ENCODE measurements around the gene HSPBP1. TPM values are rescaled to one million over a fixed set of nuclear protein-coding genes. Genes with fewer than 3 reads are reported as not detected.

HSPBP1 gene
- total RNA-seq, 1 donor from 2014 or later, result 15.0 TPM

- H2AFZ ChIP-seq (replicated peaks), result no peak overlapping the region
- H3K4me3 Mint-ChIP-seq, result no peak overlapping the region
These were observed 41.9 kb downstream of the HSPBP1 start for GRCh38 chr19:55238030-55238429.

GRCh38 chr19:55232986-55233385 lies 46.9 kb downstream of the HSPBP1 start:
- Histone ChIP-seq H3K4me1 (no peaks in the 10 kb centered on the region), H4K20me1 (ENCODE audit: low read depth) (peaks cover 8% of the 10 kb centered on the region), H3K9ac (no peak overlapping the region), H3K4me3 (no peak overlapping the region), H3K9me3 (ENCODE audit: low read depth) (no peaks in the 10 kb centered on the region), H3K79me2 (ENCODE audit: low read depth) (no peaks in the 10 kb centered on the region), H3K27me3 (no peaks in the 10 kb centered on the region), H3K27ac (no peak overlapping the region), H3K4me2 (no peak overlapping the region), H3F3A (ENCODE audit: low read depth) (no peaks in the 10 kb centered on the region), H2AFZ (replicated peaks) (no peak overlapping the region), H3K36me3 (no peaks in the 10 kb centered on the region)
- TF ChIP-seq EZH2phosphoT487 (IDR thresholded peaks at IDR 0.05) (no peak), EZH2 (IDR thresholded peaks at IDR 0.05) (no peak), CTCF (IDR thresholded peaks at IDR 0.05) (no peak)
- H3K27me3 Mint-ChIP-seq (ENCODE audit: insufficient read depth, low read depth), result peaks cover 3% of the 10 kb centered on the region
- no peaks in the 10 kb centered on the region for H3K9me3 Mint-ChIP-seq
- H3K4me1 Mint-ChIP-seq, result no peaks in the 10 kb centered on the region
- H3K27ac Mint-ChIP-seq, result no peak overlapping the region
- no peak for DNase-seq (ENCODE audit: low spot score)
- no peak overlapping the region for H3K4me3 Mint-ChIP-seq
- peaks cover 19% of the 10 kb centered on the region for H3K36me3 Mint-ChIP-seq

More at GRCh38 chr19:55238030-55238429, 41.9 kb downstream of the HSPBP1 start:
- Mint-ChIP-seq H3K9me3 (no peaks in the 10 kb centered on the region), H3K27ac (no peak overlapping the region), H3K27me3 (ENCODE audit: insufficient read depth, low read depth) (peaks cover 10% of the 10 kb centered on the region), H3K36me3 (peaks cover 27% of the 10 kb centered on the region), H3K4me1 (no peaks in the 10 kb centered on the region)
- Histone ChIP-seq H3F3A (ENCODE audit: low read depth) (no peaks in the 10 kb centered on the region), H3K4me1 (no peaks in the 10 kb centered on the region), H3K79me2 (ENCODE audit: low read depth) (no peaks in the 10 kb centered on the region), H3K9ac (no peak overlapping the region), H3K36me3 (no peaks in the 10 kb centered on the region), H3K27me3 (no peaks in the 10 kb centered on the region), H3K9me3 (ENCODE audit: low read depth) (no peaks in the 10 kb centered on the region), H4K20me1 (ENCODE audit: low read depth) (no peaks in the 10 kb centered on the region), H3K4me3 (no peak overlapping the region), H3K27ac (no peak overlapping the region), H3K4me2 (no peak overlapping the region)
- no peak for DNase-seq (ENCODE audit: low spot score)
- no peak for TF ChIP-seq EZH2phosphoT487 (IDR thresholded peaks at IDR 0.05)
- no peak for TF ChIP-seq EZH2 (IDR thresholded peaks at IDR 0.05)
- no peak for TF ChIP-seq CTCF (IDR thresholded peaks at IDR 0.05)

- Histone ChIP-seq H3K4me1 (no peaks in the 10 kb centered on the region), H3K36me3 (no peaks in the 10 kb centered on the region), H3K79me2 (ENCODE audit: low read depth) (no peaks in the 10 kb centered on the region), H3K4me2 (no peak overlapping the region), H3K9me3 (ENCODE audit: low read depth) (no peaks in the 10 kb centered on the region), H3K27me3 (no peaks in the 10 kb centered on the region), H2AFZ (replicated peaks) (no peak overlapping the region), H3F3A (ENCODE audit: low read depth) (no peaks in the 10 kb centered on the region), H4K20me1 (ENCODE audit: low read depth) (peaks cover 8% of the 10 kb centered on the region), H3K27ac (no peak overlapping the region), H3K9ac (no peak overlapping the region), H3K4me3 (no peak overlapping the region)
- no peak overlapping the region for H3K27ac Mint-ChIP-seq
- H3K4me1 Mint-ChIP-seq, result no peaks in the 10 kb centered on the region
- no peak overlapping the region for H3K4me3 Mint-ChIP-seq
- no peak for TF ChIP-seq EZH2phosphoT487 (IDR thresholded peaks at IDR 0.05)
- TF ChIP-seq EZH2 (IDR thresholded peaks at IDR 0.05), result no peak
- no peak for TF ChIP-seq CTCF (IDR thresholded peaks at IDR 0.05)
- H3K36me3 Mint-ChIP-seq, result peaks cover 15% of the 10 kb centered on the region
- no peak for DNase-seq (ENCODE audit: low spot score)
- no peaks in the 10 kb centered on the region for H3K9me3 Mint-ChIP-seq
- peaks cover 3% of the 10 kb centered on the region for H3K27me3 Mint-ChIP-seq (ENCODE audit: insufficient read depth, low read depth)
These were observed 47.7 kb downstream of the HSPBP1 start for GRCh38 chr19:55232286-55232602.

Data from neural progenitor cell (in vitro differentiated cells).